Left lung (tissue), 10 donors: Measurements from ENCODE around the gene SOX6. TPM values are rescaled to one million over a fixed set of nuclear protein-coding genes. Genes with fewer than 3 reads are reported as not detected.

Experiments used
- ATAC-seq: fragments of 200-7000 bp; cut with Tn5 transposase; one replicate; pipeline ENCODE4 v1.9.1; 2020; ENCODE audit warnings: moderate library complexity
- DNase-seq, 4 donors: peaks; one replicate each; pipeline ENCODE4 v3.0.0-alpha.2; 2013 to 2020
- H3K27ac ChIP-seq, 2 donors: fragments of 200-600 bp; sonication (generic) in 1 of 2; one replicate each; pipeline versions ENCODE4 v1.5.0 to v1.8.0; 2020 to 2021
- H3K27me3 ChIP-seq, 2 donors: fragments of 200-600 bp; sonication (generic) in 1 of 2; one replicate each; pipeline versions ENCODE4 v1.5.0 to v1.8.0; 2020 to 2021
- H3K36me3 ChIP-seq, 2 donors: fragments of 200-600 bp; sonication (generic) in 1 of 2; one replicate each; pipeline versions ENCODE4 v1.5.0 to v1.8.0; 2020 to 2021
- H3K4me1 ChIP-seq, 2 donors: fragments of 200-600 bp; one replicate each; pipeline ENCODE4 v1.8.0; 2021
- H3K4me3 ChIP-seq, 2 donors: fragments of 200-600 bp; sonication (generic) in 1 of 2; one replicate each; pipeline versions ENCODE4 v1.5.0 to v1.8.0; 2020 to 2021; ENCODE audit warnings: mild to moderate bottlenecking in 1 of 2
- H3K9me3 ChIP-seq, 2 donors: fragments of 200-600 bp; sonication (generic) in 1 of 2; one replicate each; pipeline versions ENCODE4 v1.5.0 to v1.8.0; 2020 to 2021
- intact Hi-C, 2 donors: fragments of 100-400 bp; cut with DNase I; formaldehyde crosslinking; loops; one replicate each; pipeline versions ENCODE4 v1.11.2 to v1.14.2; 2022
- polyA plus RNA-seq, 6 donors: library from polyadenylated mRNA; unstranded; fragments of 120-200 nt; gene quantifications; one replicate each; pipeline ENCODE4 v1.2.1, GENCODE V29; 2013; ENCODE audit not compliant: insufficient read length in 6 of 6
- total RNA-seq, 2 donors: library from RNA; stranded (reverse); fragmentation: NEBNext Ultra II Directional; extraction: Animal tissue kit (Norgen Biotek cat#: 25700); gene quantifications; one replicate each; pipeline ENCODE4 v1.2.1, GENCODE V29; 2021
- TF ChIP-seq, protein P1 (sequence below), 2 donors: fragments of 200-600 bp; sonication (generic) in 1 of 2; IDR thresholded peaks; one replicate each; pipeline versions ENCODE4 v1.5.0 to v1.8.0; 2021; ENCODE audit warnings: antibody characterized with exemption in 2 of 2
- donor health status: DM: no; HTN: yes; CAD: no.
- donor health status: DM: no; HTN: no; CAD: no.

The SOX6 gene
- total and polyA plus RNA-seq, 8 donors: 4.7 to 20.5 (median 15.6) TPM

DNA sequence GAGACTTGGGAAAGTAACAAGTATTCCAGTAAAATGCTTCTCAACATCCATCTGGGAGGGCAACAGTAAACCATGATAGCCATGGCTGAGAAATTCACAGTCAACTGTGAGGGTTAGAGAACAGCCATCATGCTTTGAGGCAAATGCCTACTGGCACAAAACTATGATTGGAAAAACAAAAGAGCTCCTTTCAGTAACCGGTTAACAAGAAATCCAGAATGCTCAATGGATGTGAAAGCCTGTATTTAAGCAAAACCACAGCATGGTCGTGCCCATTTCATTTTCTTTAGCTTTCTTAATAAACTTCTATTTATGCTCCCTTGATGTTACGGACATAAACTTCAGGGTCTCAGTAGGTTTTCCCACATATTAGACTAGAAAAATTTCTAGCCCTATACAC, 139.5 kb downstream of the SOX6 start:
- Histone ChIP-seq H3K4me1 (no peaks in the 10 kb centered on the region), H3K27ac (no peak overlapping the region)

DNA sequence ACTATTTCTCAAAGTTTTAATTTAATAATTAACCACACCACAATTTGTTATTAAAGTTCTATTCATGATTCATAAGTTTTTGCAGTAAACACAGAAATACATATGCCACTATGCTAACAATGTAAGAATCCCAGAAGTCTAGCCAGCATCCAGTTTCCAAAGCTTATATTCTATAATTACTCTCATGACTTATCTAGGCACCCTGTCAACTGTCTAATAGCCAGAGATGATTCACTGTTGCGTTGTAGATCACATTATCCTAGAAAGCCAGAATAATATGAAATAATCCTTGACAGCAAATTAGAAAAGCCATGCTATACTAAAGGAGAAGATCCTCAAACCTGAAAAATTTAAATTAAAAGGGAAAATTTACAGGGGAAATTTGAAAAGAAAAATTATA, 141.0 kb downstream of the SOX6 start:
- Histone ChIP-seq H3K9me3 (no peaks in the 10 kb centered on the region), H3K4me3 (no peak overlapping the region), H3K27ac (no peak overlapping the region), H3K36me3 (no peaks in the 10 kb centered on the region), H3K27me3 (no peaks in the 10 kb centered on the region), H3K4me1 (no peaks in the 10 kb centered on the region)
- intact Hi-C loops: no loop called here
- no peak for ATAC-seq
- TF ChIP-seq, protein P1, sequence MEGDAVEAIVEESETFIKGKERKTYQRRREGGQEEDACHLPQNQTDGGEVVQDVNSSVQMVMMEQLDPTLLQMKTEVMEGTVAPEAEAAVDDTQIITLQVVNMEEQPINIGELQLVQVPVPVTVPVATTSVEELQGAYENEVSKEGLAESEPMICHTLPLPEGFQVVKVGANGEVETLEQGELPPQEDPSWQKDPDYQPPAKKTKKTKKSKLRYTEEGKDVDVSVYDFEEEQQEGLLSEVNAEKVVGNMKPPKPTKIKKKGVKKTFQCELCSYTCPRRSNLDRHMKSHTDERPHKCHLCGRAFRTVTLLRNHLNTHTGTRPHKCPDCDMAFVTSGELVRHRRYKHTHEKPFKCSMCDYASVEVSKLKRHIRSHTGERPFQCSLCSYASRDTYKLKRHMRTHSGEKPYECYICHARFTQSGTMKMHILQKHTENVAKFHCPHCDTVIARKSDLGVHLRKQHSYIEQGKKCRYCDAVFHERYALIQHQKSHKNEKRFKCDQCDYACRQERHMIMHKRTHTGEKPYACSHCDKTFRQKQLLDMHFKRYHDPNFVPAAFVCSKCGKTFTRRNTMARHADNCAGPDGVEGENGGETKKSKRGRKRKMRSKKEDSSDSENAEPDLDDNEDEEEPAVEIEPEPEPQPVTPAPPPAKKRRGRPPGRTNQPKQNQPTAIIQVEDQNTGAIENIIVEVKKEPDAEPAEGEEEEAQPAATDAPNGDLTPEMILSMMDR (IDR thresholded peaks at IDR 0.05): no peak
- DNase-seq: no peak

More for the DNA sequence above, 139.5 kb downstream of the SOX6 start:
- no peaks in the 10 kb centered on the region for H3K27me3 ChIP-seq
- no peaks in the 10 kb centered on the region for H3K36me3 ChIP-seq
- no peaks in the 10 kb centered on the region for H3K9me3 ChIP-seq
- no peak for DNase-seq
- ATAC-seq: no peak
- intact Hi-C loops: no loop called here
- TF ChIP-seq, protein P1 (IDR thresholded peaks at IDR 0.05): no peak
- no peak overlapping the region for H3K4me3 ChIP-seq

DNA sequence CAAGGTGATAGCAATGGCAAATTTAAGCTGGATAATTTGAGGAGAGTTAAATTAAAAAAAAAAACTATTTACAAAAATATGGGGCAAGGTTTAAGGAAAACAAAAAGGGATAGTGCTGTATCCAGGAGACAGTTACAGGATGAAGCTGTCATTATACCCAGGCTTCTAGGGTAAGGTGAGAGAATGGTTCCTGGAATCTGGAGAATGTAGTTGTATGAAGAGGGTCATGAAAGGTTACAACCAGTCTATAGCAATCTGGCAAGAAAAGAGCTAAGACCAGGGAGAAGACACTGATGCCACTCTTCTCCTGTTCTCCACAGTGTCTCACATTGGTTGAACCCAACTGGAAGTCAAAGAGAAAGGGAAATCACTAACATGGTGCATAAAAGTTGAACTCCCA, 144.9 kb downstream of the SOX6 start:
- Histone ChIP-seq H3K27me3 (no peaks in the 10 kb centered on the region), H3K9me3 (no peaks in the 10 kb centered on the region), H3K27ac (no peak overlapping the region), H3K4me3 (no peak overlapping the region), H3K4me1 (no peaks in the 10 kb centered on the region), H3K36me3 (no peaks in the 10 kb centered on the region)
- intact Hi-C loops: no loop called here
- TF ChIP-seq, protein P1 (IDR thresholded peaks at IDR 0.05): no peak
- ATAC-seq: no peak
- no peak for DNase-seq

DNA sequence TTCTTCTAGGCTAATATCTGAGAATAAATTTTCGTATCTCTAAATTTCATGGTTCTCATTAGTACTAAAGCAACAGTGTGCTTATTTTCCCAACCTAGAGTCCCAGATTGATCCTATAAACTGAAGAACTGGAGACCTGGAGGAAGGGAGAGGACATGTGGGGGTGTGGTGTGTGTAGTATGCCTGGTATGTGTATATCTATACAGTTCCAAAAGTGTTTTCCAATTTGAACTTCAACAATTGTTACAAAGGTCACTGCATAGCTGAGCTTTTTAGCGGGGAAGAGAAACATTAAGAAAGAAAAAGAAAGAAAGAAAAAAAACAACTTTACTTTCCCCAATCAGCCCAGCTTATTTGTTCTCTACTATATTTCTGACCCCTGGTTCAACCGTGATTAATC, 152.1 kb downstream of the SOX6 start:
- intact Hi-C loops: no loop called here
- H3K4me1 ChIP-seq: no peaks in the 10 kb centered on the region
- H3K4me3 ChIP-seq: no peak overlapping the region
- DNase-seq (no peak), ATAC-seq (no peak)
- no peaks in the 10 kb centered on the region for H3K36me3 ChIP-seq
- no peaks in the 10 kb centered on the region for H3K9me3 ChIP-seq
- H3K27me3 ChIP-seq: no peaks in the 10 kb centered on the region
- TF ChIP-seq, protein P1 (IDR thresholded peaks at IDR 0.05): no peak
- H3K27ac ChIP-seq: no peak overlapping the region

DNA sequence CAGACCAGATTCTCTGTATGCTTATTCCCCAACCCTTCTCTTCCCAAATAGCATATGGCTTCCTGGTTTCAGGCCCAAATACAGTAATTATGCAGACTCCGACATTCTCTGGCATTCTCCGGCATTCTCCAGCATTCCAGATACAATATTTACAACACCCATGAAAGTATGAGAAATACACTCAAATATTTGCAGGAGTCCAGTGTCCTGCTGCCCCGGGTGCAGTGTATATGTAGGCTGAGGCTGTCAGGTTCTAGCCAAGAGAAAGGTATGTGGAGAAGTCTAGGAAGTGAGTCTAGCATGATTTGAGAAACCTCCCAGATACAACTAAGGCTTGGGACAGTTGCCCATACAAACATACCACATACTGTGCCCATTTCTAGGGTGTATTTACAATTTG, 160.7 kb downstream of the SOX6 start:
- Histone ChIP-seq H3K36me3 (no peaks in the 10 kb centered on the region), H3K27me3 (no peaks in the 10 kb centered on the region), H3K9me3 (no peaks in the 10 kb centered on the region), H3K4me3 (no peak overlapping the region), H3K27ac (no peak overlapping the region), H3K4me1 (no peaks in the 10 kb centered on the region)
- DNase-seq (peak in 2 of 4 donors; percentile 19 to 22), ATAC-seq (peak; percentile 19)
- intact Hi-C loops: no loop called here
- TF ChIP-seq, protein P1 (IDR thresholded peaks at IDR 0.05): no peak
